GM18498 (cell line): ENCODE measurements around the gene SRPK2.

Source experiments
- ATAC-seq: cut with Tn5 transposase; IDR thresholded peaks from one replicate; pipeline ENCODE4 v1.9.1; 2021; ENCODE audit warnings: mild to moderate bottlenecking, moderate library complexity; ENCODE audit not compliant: unreplicated experiment

The SRPK2 gene

GRCh38 chr7:105229641-105230040 is 159.1 kb downstream of the SRPK2 start:
- no peak for ATAC-seq

- ATAC-seq = no peak
These were observed 160.2 kb downstream of the SRPK2 start for GRCh38 chr7:105228555-105228954.

- no peak for ATAC-seq
These were observed 161.3 kb downstream of the SRPK2 start for GRCh38 chr7:105227391-105227790.

- peak; percentile 82 for ATAC-seq
These were observed 163.7 kb downstream of the SRPK2 start for GRCh38 chr7:105224884-105225651.

- ATAC-seq = no peak
These were observed 165.8 kb downstream of the SRPK2 start for GRCh38 chr7:105222953-105223352.

GRCh38 chr7:105219771-105220160 is 169.0 kb downstream of the SRPK2 start:
- ATAC-seq = no peak

GRCh38 chr7:105218939-105219770 is 169.6 kb downstream of the SRPK2 start:
- no peak for ATAC-seq

GRCh38 chr7:105218215-105218614 is 170.5 kb downstream of the SRPK2 start:
- ATAC-seq = no peak

GRCh38 chr7:105216786-105217185 is 171.9 kb downstream of the SRPK2 start:
- no peak for ATAC-seq

GRCh38 chr7:105215821-105216220 is 172.9 kb downstream of the SRPK2 start:
- ATAC-seq = no peak

- ATAC-seq = no peak
These were observed 173.5 kb downstream of the SRPK2 start for GRCh38 chr7:105215182-105215581.

- no peak for ATAC-seq
These were observed 175.1 kb downstream of the SRPK2 start for GRCh38 chr7:105213611-105214010.

- no peak for ATAC-seq
These were observed 176.5 kb downstream of the SRPK2 start for GRCh38 chr7:105212212-105212611.

- peak; percentile 86 for ATAC-seq
These were observed 178.0 kb downstream of the SRPK2 start for GRCh38 chr7:105210721-105211205.

- no peak for ATAC-seq
These were observed 178.9 kb downstream of the SRPK2 start for GRCh38 chr7:105209870-105210269.

GRCh38 chr7:105209433-105209832 is 179.3 kb downstream of the SRPK2 start:
- no peak for ATAC-seq

- no peak for ATAC-seq
These were observed 181.7 kb downstream of the SRPK2 start for GRCh38 chr7:105206985-105207384.

- ATAC-seq = no peak
These were observed 183.0 kb downstream of the SRPK2 start for GRCh38 chr7:105205592-105206237.

- ATAC-seq = no peak
These were observed 183.8 kb downstream of the SRPK2 start for GRCh38 chr7:105204953-105205352.

- no peak for ATAC-seq
These were observed 184.2 kb downstream of the SRPK2 start for GRCh38 chr7:105204520-105204919.

GRCh38 chr7:105202616-105203015 is 186.1 kb downstream of the SRPK2 start:
- no peak for ATAC-seq
